Activated CD8-positive, alpha-beta memory T cell treated with anti-CD3 and anti-CD28 coated beads, Interleukin-2, amount 10 ng/mL, durations not matched to agents 7 days and 5 days (primary cell): ENCODE results near the gene RBBP9. TPM values are rescaled to one million over a fixed set of nuclear protein-coding genes. Genes with fewer than 3 reads are reported as not detected.
A peak's percentile ranks its signal among the peaks of the same experiment; 100 is the strongest.
"Not testable (repeated sequence)": the region's sequence is repeated elsewhere in the genome, so short reads cannot be mapped to it uniquely, and the experiment has no call there.

ENCODE experiments used
- ATAC-seq: fragments of 150-1000 bp; cut with Tn5 transposase; one replicate; pipeline ENCODE4 v1.10.0; 2021; ENCODE audit warnings: moderate library complexity
- CTCF ChIA-PET: fragments of 350-600 bp; sonication (Branson Sonifier 250); formaldehyde crosslinking; loops from one replicate; lab custom pipeline; 2021; ENCODE audit warnings: antibody characterized with exemption; lab: Charles Lee
- DNase-seq: peaks from one replicate; pipeline ENCODE4 v3.0.0-alpha.2; 2020
- H3K27ac Mint-ChIP-seq: one replicate; pipeline ENCODE4 v1.8.0; 2021; ENCODE audit warnings: mild to moderate bottlenecking, mixed read lengths
- H3K27me3 Mint-ChIP-seq: one replicate; pipeline ENCODE4 v1.8.0; 2021; ENCODE audit warnings: mixed read lengths
- H3K36me3 Mint-ChIP-seq: one replicate; pipeline ENCODE4 v1.8.0; 2021; ENCODE audit warnings: mild to moderate bottlenecking, mixed read lengths
- H3K4me1 Mint-ChIP-seq: one replicate; pipeline ENCODE4 v1.8.0; 2021; ENCODE audit warnings: mixed read lengths
- H3K4me3 Mint-ChIP-seq: one replicate; pipeline ENCODE4 v1.8.0; 2021; ENCODE audit warnings: mild to moderate bottlenecking, moderate library complexity, mixed read lengths
- H3K9me3 Mint-ChIP-seq: one replicate; pipeline ENCODE4 v1.8.0; 2022; ENCODE audit warnings: low read depth, mixed read lengths
- total RNA-seq, 2 experiments: library from RNA; stranded (reverse); gene quantifications; one replicate each; pipeline ENCODE4 v1.2.3, GENCODE V29; 2021

Gene RBBP9
- total RNA-seq, 2 experiments from 2014 or later: 13.4 to 13.5 TPM

DNA sequence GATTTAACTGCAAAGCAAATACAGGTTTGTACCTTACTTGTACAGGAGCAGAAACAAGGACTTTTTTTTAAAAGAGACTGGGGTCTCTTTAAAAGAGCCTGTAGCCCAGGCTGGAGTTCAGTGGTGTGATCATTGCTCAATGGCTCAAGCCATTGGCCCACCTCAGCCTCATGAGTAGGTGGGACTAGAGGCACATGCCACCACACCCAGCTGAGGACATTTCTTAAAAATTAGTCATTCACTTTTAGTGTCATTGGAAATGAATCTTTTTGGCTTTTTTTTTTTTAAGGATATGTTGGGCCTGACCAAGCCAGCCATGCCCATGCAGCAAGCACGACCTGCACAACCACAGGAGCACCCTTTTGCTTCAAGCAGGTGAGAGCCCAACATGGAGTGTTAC lies 27.6 kb upstream of the RBBP9 start:
- Mint-ChIP-seq H3K4me3 (no peak overlapping the region), H3K27ac (no peak overlapping the region), H3K4me1 (no peaks in the 10 kb centered on the region), H3K27me3 (no peaks in the 10 kb centered on the region), H3K9me3 (no peaks in the 10 kb centered on the region), H3K36me3 (peaks cover 32% of the 10 kb centered on the region)
- DNase-seq (no peak), ATAC-seq (no peak)
- CTCF ChIA-PET: no interaction called here

DNA sequence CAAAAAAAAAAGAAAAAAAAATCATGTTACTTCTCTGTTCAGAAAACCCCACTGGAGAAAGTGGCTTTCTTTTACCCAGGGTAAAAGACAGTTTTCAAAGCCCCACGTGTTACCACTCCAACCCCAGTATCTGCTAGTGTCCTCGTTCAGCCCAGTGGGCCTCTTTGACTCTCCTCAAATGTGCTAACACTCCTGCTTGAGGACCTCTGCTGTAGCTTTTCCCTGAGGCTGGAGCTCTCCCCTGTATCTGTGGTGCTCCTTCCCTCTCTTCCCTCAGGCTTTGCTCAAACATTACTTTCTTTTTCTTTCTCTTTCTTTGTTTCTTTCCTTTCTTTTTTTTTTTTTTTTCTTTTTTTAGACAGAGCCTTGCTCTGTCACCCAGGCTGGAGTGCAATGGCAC lies 26.0 kb upstream of the RBBP9 start:
- CTCF ChIA-PET: no interaction called here

GRCh38 chr20:18522066-18522465 lies 25.0 kb upstream of the RBBP9 start:
- CTCF ChIA-PET, H3K27ac Mint-ChIP-seq, DNase-seq, H3K4me3 Mint-ChIP-seq, ATAC-seq, H3K9me3 Mint-ChIP-seq, H3K4me1 Mint-ChIP-seq, H3K27me3 Mint-ChIP-seq: not testable (repeated sequence)
- peaks cover 16% of the 10 kb centered on the region for H3K36me3 Mint-ChIP-seq

More for the DNA sequence above, 26.0 kb upstream of the RBBP9 start:
- Mint-ChIP-seq H3K4me1 (no peaks in the 10 kb centered on the region), H3K27ac (no peak overlapping the region), H3K4me3 (no peak overlapping the region), H3K27me3 (no peaks in the 10 kb centered on the region), H3K36me3 (peaks cover 20% of the 10 kb centered on the region), H3K9me3 (no peaks in the 10 kb centered on the region)
- DNase-seq (no peak), ATAC-seq (no peak)

DNA sequence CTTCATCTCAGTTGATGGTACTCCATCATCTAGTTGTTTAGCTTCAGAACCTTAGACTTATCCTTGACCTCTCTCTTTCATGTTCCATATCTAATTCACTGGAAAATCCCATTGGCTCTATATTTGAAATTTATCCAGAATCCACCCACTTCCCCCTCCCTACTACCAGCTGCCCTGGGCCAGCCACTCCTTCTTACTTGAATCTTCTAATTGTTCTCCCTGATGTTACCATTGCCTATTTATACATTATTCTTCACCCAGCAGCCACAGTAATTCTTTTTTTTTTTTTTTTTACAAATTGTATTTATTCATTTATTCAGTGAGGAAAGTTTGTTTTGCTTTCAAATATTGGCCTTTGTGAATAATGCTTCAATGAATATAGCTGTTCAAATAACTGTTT lies 18.9 kb upstream of the RBBP9 start:
- DNase-seq: no peak
- H3K9me3 Mint-ChIP-seq: no peaks in the 10 kb centered on the region
- H3K27ac Mint-ChIP-seq: no peak overlapping the region
- H3K4me3 Mint-ChIP-seq: no peak overlapping the region
- no peaks in the 10 kb centered on the region for H3K27me3 Mint-ChIP-seq
- peaks cover 28% of the 10 kb centered on the region for H3K36me3 Mint-ChIP-seq
- H3K4me1 Mint-ChIP-seq: peaks cover 18% of the 10 kb centered on the region
- CTCF ChIA-PET: interaction anchor here (1.0 kb wide), 1 partner anchor 64 kb away, joined by 4 read pairs; no protein-coding TSS in a partner anchor
- no peak for ATAC-seq

DNA sequence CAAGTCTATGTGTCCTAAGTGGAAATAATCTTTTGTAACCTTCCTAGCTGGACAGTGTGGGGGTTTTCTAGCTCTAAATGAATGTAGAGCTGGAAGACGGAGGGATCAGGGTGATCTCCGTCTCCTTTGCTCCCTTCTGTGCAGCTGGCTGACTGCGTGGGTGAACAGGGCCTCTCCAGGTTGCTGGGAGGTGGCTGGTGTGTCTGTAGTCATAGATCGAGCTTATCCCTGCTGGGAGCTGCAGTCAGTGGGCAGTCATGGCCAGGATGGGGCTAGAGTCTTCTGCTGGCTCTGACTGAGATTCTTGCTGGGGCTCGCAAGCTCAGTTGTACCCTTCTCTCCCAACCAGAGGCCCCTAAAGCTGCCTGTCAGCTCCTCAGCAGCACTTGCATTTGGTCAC lies 17.1 kb upstream of the RBBP9 start:
- CTCF ChIA-PET: no interaction called here
- peak overlapping the region; percentile 18 for H3K27ac Mint-ChIP-seq
- ATAC-seq: no peak

DNA sequence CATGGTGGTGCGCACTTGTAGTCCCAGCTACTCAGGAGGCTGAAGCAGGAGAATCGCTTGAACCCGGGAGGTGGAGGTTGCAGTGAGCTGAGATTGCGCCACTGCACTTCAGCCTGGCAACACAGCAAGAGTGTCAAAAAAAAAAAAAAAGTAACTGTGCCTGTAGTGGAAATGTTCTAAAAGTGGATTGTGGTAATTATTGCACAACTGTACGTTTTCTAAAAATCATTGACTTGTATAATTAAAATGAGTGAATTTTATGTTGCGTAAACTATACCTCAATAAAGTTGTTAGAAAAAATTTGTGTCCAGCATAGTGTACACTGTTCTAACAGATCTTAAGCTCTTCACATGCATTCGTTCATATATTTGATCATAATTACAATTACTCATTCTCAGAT lies 16.2 kb upstream of the RBBP9 start:
- H3K4me1 Mint-ChIP-seq: peaks cover 44% of the 10 kb centered on the region
- DNase-seq (no peak), ATAC-seq (no peak)
- H3K36me3 Mint-ChIP-seq: peaks cover 49% of the 10 kb centered on the region
- no peak overlapping the region for H3K4me3 Mint-ChIP-seq
- no peaks in the 10 kb centered on the region for H3K27me3 Mint-ChIP-seq
- no peak overlapping the region for H3K27ac Mint-ChIP-seq
- no peaks in the 10 kb centered on the region for H3K9me3 Mint-ChIP-seq
- CTCF ChIA-PET: no interaction called here

More for the DNA sequence above, 17.1 kb upstream of the RBBP9 start:
- Mint-ChIP-seq H3K36me3 (peaks cover 45% of the 10 kb centered on the region), H3K9me3 (no peaks in the 10 kb centered on the region), H3K4me3 (no peak overlapping the region), H3K27me3 (no peaks in the 10 kb centered on the region), H3K4me1 (peaks cover 35% of the 10 kb centered on the region)
- DNase-seq: no peak

- Mint-ChIP-seq H3K27me3 (no peaks in the 10 kb centered on the region), H3K27ac (no peak overlapping the region), H3K9me3 (no peaks in the 10 kb centered on the region), H3K4me1 (peaks cover 56% of the 10 kb centered on the region), H3K4me3 (no peak overlapping the region), H3K36me3 (peaks cover 52% of the 10 kb centered on the region)
- DNase-seq (no peak), ATAC-seq (no peak)
- CTCF ChIA-PET: no interaction called here
Measured at GRCh38 chr20:18511571-18511970, 14.5 kb upstream of the RBBP9 start.

DNA sequence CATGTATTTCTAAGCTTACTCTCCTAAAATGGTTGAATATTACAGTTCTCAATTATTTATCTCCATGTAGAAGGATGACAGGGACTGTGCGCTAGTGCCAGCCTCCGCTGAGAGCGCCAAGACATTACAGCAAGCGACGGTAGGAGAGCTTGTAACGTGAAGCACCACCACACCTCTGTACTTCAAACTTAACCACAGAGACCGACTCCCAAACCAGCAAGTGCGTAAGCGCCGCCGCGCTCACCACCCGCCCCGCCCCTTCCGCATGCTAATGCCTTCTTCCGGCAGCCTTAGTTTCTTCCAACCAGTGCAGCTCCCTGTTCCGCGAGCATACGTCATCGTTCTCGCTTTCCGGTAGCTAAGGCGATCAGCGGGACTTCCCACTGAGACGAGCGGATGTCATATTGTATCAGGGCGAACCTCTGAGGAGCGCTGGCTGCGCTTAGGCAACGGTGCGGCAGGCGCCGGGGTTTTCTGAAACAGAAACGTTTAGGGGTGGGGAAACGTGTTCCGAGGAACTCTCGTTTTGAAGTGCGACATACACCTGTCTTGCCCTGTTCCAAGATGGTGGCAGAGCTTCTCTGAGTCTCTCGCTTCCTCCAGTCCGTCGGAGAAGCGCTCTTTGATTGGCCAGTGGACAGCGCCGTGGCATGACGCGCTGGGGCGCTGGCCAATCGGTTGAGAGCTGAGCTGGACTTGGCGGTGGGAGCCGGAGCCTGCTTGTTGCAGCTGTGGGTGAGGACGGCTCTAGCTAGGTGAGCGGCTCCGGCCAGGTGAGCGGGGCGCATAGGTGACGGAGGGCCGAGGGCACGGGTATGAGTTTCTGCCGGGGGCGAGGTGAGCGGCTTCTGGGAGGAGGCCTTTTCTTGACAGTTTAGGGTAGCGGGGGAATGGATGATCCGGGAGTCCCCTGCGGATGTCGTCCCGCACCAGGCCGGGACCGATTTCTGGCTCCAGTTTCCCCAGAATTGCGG lies 10.5 kb upstream of the RBBP9 start, which contains the start of gene SEC23B:
Gene SEC23B, plus strand, starts transcription at position 723 of the 974 bp plus-strand sequence. CDS start 2,896 bp downstream, outside the sequence.
- H3K9me3 Mint-ChIP-seq: no peaks in the 10 kb centered on the region
- peak; percentile 98 for DNase-seq
- H3K27me3 Mint-ChIP-seq: peaks cover 2% of the 10 kb centered on the region
- H3K4me3 Mint-ChIP-seq: peak within 1 kb of the TSS; percentile 100
- H3K36me3 Mint-ChIP-seq: peaks cover 36% of the 10 kb centered on the region
- peaks cover 54% of the 10 kb centered on the region for H3K4me1 Mint-ChIP-seq
- CTCF ChIA-PET: interaction anchor here (0.9 to 3.9 kb wide), 5 partner anchors 11 to 1544 kb away, joined by 3 to 39 read pairs (median 4); partner anchors contain the start of genes CFAP61, CRNKL1, DZANK1 and POLR3F
- ATAC-seq: peak; percentile 96
- peak within 1 kb of the TSS; percentile 100 for H3K27ac Mint-ChIP-seq

DNA sequence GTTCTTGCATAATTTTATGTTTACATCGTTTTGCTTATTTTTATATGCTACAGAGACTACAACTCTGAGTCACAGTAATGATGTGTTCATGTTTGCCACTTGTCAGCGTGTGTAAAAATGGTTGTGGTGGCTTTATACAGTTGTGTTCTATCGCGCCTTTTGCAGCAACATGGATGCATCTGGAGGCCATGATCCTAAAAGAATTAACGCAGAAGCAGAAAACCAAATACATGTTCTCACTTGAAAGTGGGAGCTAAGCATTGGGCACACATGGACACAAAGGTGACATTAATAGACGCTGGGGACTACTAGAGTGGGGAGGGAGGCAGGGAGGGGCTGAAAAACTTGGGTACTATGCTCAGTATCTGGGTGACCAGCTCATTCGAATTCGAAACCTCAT lies 9.7 kb upstream of the RBBP9 start:
- H3K4me1 Mint-ChIP-seq: peaks cover 52% of the 10 kb centered on the region
- DNase-seq: peak; percentile 59

DNA sequence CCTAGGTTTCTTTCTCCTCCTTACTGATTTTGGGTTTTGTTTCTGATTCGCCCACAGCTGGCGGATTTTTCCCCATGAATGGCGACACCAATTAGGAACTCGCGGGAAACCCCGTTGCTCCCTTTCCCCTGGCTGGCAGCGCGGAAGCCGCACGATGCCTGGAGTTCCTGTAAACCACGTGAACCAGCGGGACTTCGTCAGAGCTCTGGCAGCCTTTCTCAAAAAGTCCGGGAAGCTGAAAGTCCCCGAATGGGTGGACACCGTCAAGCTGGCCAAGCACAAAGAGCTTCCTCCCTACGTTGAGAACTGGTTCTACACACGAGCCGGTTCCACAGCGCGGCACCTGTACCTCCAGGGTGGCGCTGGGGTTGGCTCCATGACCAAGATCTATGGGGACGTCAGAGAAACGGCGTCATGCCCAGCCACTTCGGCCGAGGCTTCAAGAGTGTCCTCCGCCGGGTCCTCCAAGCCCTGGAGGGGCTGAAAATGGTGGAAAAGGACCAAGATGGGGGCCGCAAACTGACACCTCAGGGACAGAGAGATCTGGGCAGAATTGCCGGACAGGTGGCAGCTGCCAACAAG lies 7.5 kb upstream of the RBBP9 start:
- peaks cover 34% of the 10 kb centered on the region for H3K4me1 Mint-ChIP-seq
- peaks cover 2% of the 10 kb centered on the region for H3K27me3 Mint-ChIP-seq
- ATAC-seq (no peak), DNase-seq (no peak)
- CTCF ChIA-PET: interaction anchor here (3.9 kb wide), 1 partner anchor 8 kb away, joined by 39 read pairs; the partner anchor contains the start of gene RBBP9
- H3K9me3 Mint-ChIP-seq: no peaks in the 10 kb centered on the region
- no peak overlapping the region for H3K4me3 Mint-ChIP-seq
- peaks cover 11% of the 10 kb centered on the region for H3K36me3 Mint-ChIP-seq
- no peak overlapping the region for H3K27ac Mint-ChIP-seq

More for the DNA sequence above, 9.7 kb upstream of the RBBP9 start:
- Mint-ChIP-seq H3K4me3 (peak overlapping the region; percentile 100), H3K27me3 (peaks cover 2% of the 10 kb centered on the region), H3K9me3 (no peaks in the 10 kb centered on the region), H3K36me3 (peaks cover 31% of the 10 kb centered on the region), H3K27ac (peak overlapping the region; percentile 100)
- CTCF ChIA-PET: interaction anchor here (0.5 to 3.9 kb wide), 6 partner anchors 10 to 1545 kb away, joined by 3 to 39 read pairs (median 5); partner anchors contain the start of genes CFAP61, CRNKL1, DZANK1 and POLR3F
- no peak for ATAC-seq

DNA sequence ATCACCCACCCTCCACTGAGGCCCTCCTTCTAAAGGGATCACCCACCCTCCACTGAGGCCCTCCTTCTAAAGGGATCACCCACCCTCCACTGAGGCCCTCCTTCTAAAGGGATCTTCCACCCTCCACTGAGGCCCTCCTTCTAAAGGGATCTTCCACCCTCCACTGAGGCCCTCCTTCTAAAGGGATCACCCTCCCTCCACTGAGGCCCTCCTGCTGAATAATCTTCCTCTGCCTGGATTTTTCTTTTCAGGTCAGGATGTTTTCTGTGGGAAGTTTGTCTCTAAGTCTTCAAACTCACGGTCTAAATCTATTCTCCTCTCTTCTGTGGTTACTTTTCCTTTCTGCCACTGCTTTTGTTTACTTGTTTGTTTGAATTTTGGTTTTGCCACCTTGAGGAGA lies 4.6 kb upstream of the RBBP9 start:
- CTCF ChIA-PET, H3K27ac Mint-ChIP-seq: not testable (repeated sequence)

GRCh38 chr20:18497603-18498002 lies 578 bp upstream of the RBBP9 start:
- Mint-ChIP-seq H3K4me3 (peak overlapping the region; percentile 99), H3K27ac (peak overlapping the region; percentile 36), H3K36me3 (peaks cover 11% of the 10 kb centered on the region), H3K4me1 (peaks cover 22% of the 10 kb centered on the region), H3K9me3 (no peaks in the 10 kb centered on the region), H3K27me3 (no peaks in the 10 kb centered on the region)
- ATAC-seq (no peak), DNase-seq (no peak)
- CTCF ChIA-PET: interaction anchor here (0.9 to 3.8 kb wide), 6 partner anchors 9 to 212 kb away, joined by 3 to 39 read pairs (median 4); partner anchors contain the start of genes DZANK1, POLR3F and SEC23B

More for the DNA sequence above, 4.6 kb upstream of the RBBP9 start:
- peaks cover 14% of the 10 kb centered on the region for H3K4me1 Mint-ChIP-seq
- H3K27me3 Mint-ChIP-seq, DNase-seq, ATAC-seq, H3K4me3 Mint-ChIP-seq, H3K9me3 Mint-ChIP-seq, H3K36me3 Mint-ChIP-seq: not testable (repeated sequence)

- no peak for DNase-seq
- Mint-ChIP-seq H3K4me1 (peaks cover 20% of the 10 kb centered on the region), H3K36me3 (peaks cover 13% of the 10 kb centered on the region), H3K27ac (no peak overlapping the region), H3K4me3 (peak overlapping the region; percentile 99), H3K27me3 (no peaks in the 10 kb centered on the region), H3K9me3 (no peaks in the 10 kb centered on the region)
- no peak for ATAC-seq
- CTCF ChIA-PET: interaction anchor here (0.7 to 3.8 kb wide), 6 partner anchors 10 to 419 kb away, joined by 3 to 39 read pairs (median 4); partner anchors contain the start of genes DZANK1, POLR3F and SEC23B
Measured at GRCh38 chr20:18496042-18496441, 983 bp downstream of the RBBP9 start.
